SK-N-SH (cell line): Measurements from ENCODE around the gene GSS. TPM values are rescaled to one million over a fixed set of nuclear protein-coding genes. Genes with fewer than 3 reads are reported as not detected.
A peak's percentile ranks its signal among the peaks of the same experiment; 100 is the strongest.

Experiments used
- CTCF ChIA-PET: fragments of 300-600, 350-600 bp; formaldehyde crosslinking; extraction: SDS; loops from one replicate; lab custom pipeline; 2021; lab: Yijun Ruan, JAX
- POLR2A ChIA-PET: fragments of 350-600 bp; sonication (Branson Sonifier 250); formaldehyde crosslinking; extraction: SDS; loops from one replicate; lab custom pipeline; 2020; ENCODE audit warnings: antibody characterized with exemption, inconsistent platforms; lab: Yijun Ruan, JAX
- DNase-seq: peaks from one replicate; pipeline ENCODE4 v3.0.0; 2012
- H2AFZ ChIP-seq: fragments of 200-600 bp; sonication (generic); 2 replicates; pipeline ENCODE4 v1.8.1; 2016; ENCODE audit warnings: antibody characterized with exemption, mild to moderate bottlenecking, low read depth
- H3F3A ChIP-seq: fragments of 200-600 bp; sonication (generic); replicated peaks from 2 replicates; pipeline ENCODE3; 2016; ENCODE audit warnings: antibody characterized with exemption, mild to moderate bottlenecking; ENCODE audit not compliant: insufficient read depth
- H3K27ac ChIP-seq, 2 experiments: fragments of 200-500 bp in 1 of 2; fragments of 200-600 bp in 1 of 2; sonication (Bioruptor generic) in 1 of 2; sonication (generic), shearing (Covaris generic) in 1 of 2; 2 replicates each; pipeline versions ENCODE4 v1.5.1 to v1.6.1; 2014 to 2016; ENCODE audit warnings: low read depth in 2 of 2, inconsistent platforms in 1 of 2, low read length in 1 of 2, mild to moderate bottlenecking in 1 of 2, mixed read lengths in 1 of 2
- H3K27me3 ChIP-seq: fragments of 200-600 bp; sonication (generic), shearing (Covaris generic); 2 replicates; pipeline ENCODE4 v1.6.1; 2016; ENCODE audit warnings: mixed run types; ENCODE audit not compliant: insufficient read depth
- H3K36me3 ChIP-seq, 2 experiments: fragments of 200-500 bp in 1 of 2; fragments of 200-600 bp in 1 of 2; sonication (Bioruptor generic) in 1 of 2; sonication (generic) in 1 of 2; replicated peaks in 1 of 2; 2 replicates each; pipeline versions ENCODE3 to v1.5.1; 2014 to 2016; ENCODE audit warnings: low read length in 1 of 2, mild to moderate bottlenecking in 1 of 2; ENCODE audit not compliant: insufficient read depth in 2 of 2, control insufficient read depth in 1 of 2
- H3K4me1 ChIP-seq, 2 experiments: fragments of 200-500 bp in 1 of 2; fragments of 200-600 bp in 1 of 2; sonication (Bioruptor generic) in 1 of 2; sonication (generic), shearing (Covaris generic) in 1 of 2; 2 replicates each; pipeline versions ENCODE4 v1.5.1 to v1.6.1; 2014 to 2016; ENCODE audit warnings: low read depth in 1 of 2, low read length in 1 of 2, mixed run types in 1 of 2; ENCODE audit not compliant: insufficient read depth in 2 of 2, control insufficient read depth in 1 of 2
- H3K4me2 ChIP-seq: fragments of 200-600 bp; sonication (generic), shearing (Covaris generic); 2 replicates; pipeline ENCODE4 v1.6.1; 2017; ENCODE audit warnings: mixed run types
- H3K4me3 ChIP-seq, 2 experiments: fragments of 200-500 bp in 1 of 2; fragments of 200-600 bp in 1 of 2; sonication (Bioruptor generic) in 1 of 2; sonication (generic), shearing (Covaris generic) in 1 of 2; 2 replicates each; pipeline versions ENCODE4 v1.5.1 to v1.8.1; 2014 to 2016; ENCODE audit warnings: low read depth in 2 of 2, inconsistent platforms in 1 of 2, low read length in 1 of 2, mild to moderate bottlenecking in 1 of 2, mixed read lengths in 1 of 2, moderate library complexity in 1 of 2
- H3K79me2 ChIP-seq: fragments of 200-600 bp; sonication (generic); 2 replicates; pipeline ENCODE4 v1.8.1; 2017; ENCODE audit warnings: mild to moderate bottlenecking; ENCODE audit not compliant: insufficient read depth
- H3K9ac ChIP-seq: fragments of 200-600 bp; sonication (generic); 2 replicates; pipeline ENCODE4 v1.6.1; 2017; ENCODE audit warnings: mixed run types
- H3K9me2 ChIP-seq: fragments of 200-600 bp; sonication (generic); 2 replicates; pipeline ENCODE4 v1.6.1; 2017; ENCODE audit warnings: mixed run types
- H3K9me3 ChIP-seq: fragments of 200-600 bp; sonication (generic); 2 replicates; pipeline ENCODE4 v1.6.1; 2017; ENCODE audit warnings: mixed run types, mild to moderate bottlenecking, moderate library complexity
- H4K20me1 ChIP-seq: fragments of 200-600 bp; sonication (generic); 2 replicates; pipeline ENCODE4 v1.6.1; 2017; ENCODE audit warnings: mild to moderate bottlenecking, mixed run types; ENCODE audit not compliant: insufficient read depth
- CHD2 ChIP-seq: fragments of 150-350 bp; IDR thresholded peaks from 2 replicates; pipeline ENCODE4 v1.6.1; 2018; ENCODE audit warnings: low read length; ENCODE audit not compliant: partially characterized antibody
- EP300 ChIP-seq, 2 experiments: IDR thresholded peaks; 2 replicates each; pipeline versions ENCODE4 v1.4.0 to v1.6.1; 2012; ENCODE audit warnings: borderline replicate concordance in 1 of 2, low read depth in 1 of 2, low read length in 1 of 2
- EZH2phosphoT487 ChIP-seq: fragments of 200-600 bp; sonication (generic); IDR thresholded peaks from 2 replicates; pipeline ENCODE4 v1.6.1; 2017; ENCODE audit warnings: low read depth, mixed run types, mild to moderate bottlenecking, antibody characterized with exemption, moderate library complexity, borderline replicate concordance
- FOSL2 ChIP-seq: IDR thresholded peaks from 2 replicates; pipeline ENCODE4 v1.4.0; 2012; ENCODE audit warnings: low read depth, mild to moderate bottlenecking, moderate library complexity, borderline replicate concordance
- GABPA ChIP-seq: IDR thresholded peaks from 2 replicates; pipeline ENCODE4 v1.4.0; 2012; ENCODE audit warnings: low read depth, mild to moderate bottlenecking
- MXI1 ChIP-seq: IDR thresholded peaks from 2 replicates; pipeline ENCODE4 v1.6.1; 2012; ENCODE audit warnings: mild to moderate bottlenecking, low read depth, low read length, improper control_type of control experiment
- PBX3 ChIP-seq: IDR thresholded peaks from 2 replicates; pipeline ENCODE4; 2012
- POLR2AphosphoS5 ChIP-seq: IDR thresholded peaks from 2 replicates; pipeline ENCODE4 v1.6.1; 2012; ENCODE audit warnings: low read depth, low read length
- RAD21 ChIP-seq: IDR thresholded peaks from 2 replicates; pipeline ENCODE4 v1.6.1; 2012; ENCODE audit warnings: mild to moderate bottlenecking, low read length
- RFX5 ChIP-seq: IDR thresholded peaks from 2 replicates; pipeline ENCODE4 v1.6.1; 2012; ENCODE audit warnings: mild to moderate bottlenecking, improper control_type of control experiment, low read length
- SMC3 ChIP-seq: IDR thresholded peaks from 2 replicates; pipeline ENCODE4 v1.6.1; 2012; ENCODE audit warnings: low read depth, low read length, improper control_type of control experiment
- TCF12 ChIP-seq: IDR thresholded peaks from 2 replicates; pipeline ENCODE4 v1.4.0; 2012
- TEAD4 ChIP-seq: IDR thresholded peaks from 2 replicates; pipeline ENCODE4 v1.4.0; 2012; ENCODE audit warnings: mild to moderate bottlenecking, borderline replicate concordance; ENCODE audit not compliant: insufficient read depth
- USF1 ChIP-seq: IDR thresholded peaks from 2 replicates; pipeline ENCODE4 v1.4.0; 2012; ENCODE audit warnings: low read depth, borderline replicate concordance
- ZBTB33 ChIP-seq: IDR thresholded peaks from 2 replicates; pipeline ENCODE4 v1.4.0; 2012; ENCODE audit warnings: low read depth, borderline replicate concordance
- WGBS: methylation state at CpG from one replicate; pipeline ENCODE4 v1.1.6; 2017; ENCODE audit warnings: low lambda C conversion rate; 5-methylcytosine and 5-hydroxymethylcytosine counted together
- polyA plus RNA-seq, 3 experiments: library from polyadenylated mRNA; depleted of rRNA; stranded (reverse); fragments of >200 nt; gene quantifications; 2 replicates each; pipeline ENCODE4 v1.2.3, GENCODE V29; 2012
- TF ChIP-seq, protein P1 (sequence below): IDR thresholded peaks from 2 replicates; pipeline ENCODE4 v1.6.1; 2012; ENCODE audit warnings: mild to moderate bottlenecking, low read depth, low read length, moderate library complexity
- TF ChIP-seq, protein P2 (sequence below): fragments of 150-350 bp; IDR thresholded peaks from 2 replicates; pipeline ENCODE4 v1.6.1; 2017; ENCODE audit warnings: antibody characterized with exemption, low read length, low read depth, borderline replicate concordance

Gene GSS
- polyA plus RNA-seq, 1 of the 3 experiments (the other 2 are of a cell fraction): 95.6 TPM

- TF ChIP-seq ZBTB33 (no peak), TCF12 (no peak), MXI1 (no peak)
- TF ChIP-seq, all 33 proteins: peak for 0
Measured at GRCh38 chr20:34915131-34915530, 40.5 kb downstream of the GSS start (continued).

GRCh38 chr20:34907616-34908469 is 47.8 kb downstream of the GSS start:
- Histone ChIP-seq H2AFZ (0 out of 2 replicates have a peak overlapping the region, but pooled peaks have one; percentile 41), H3K4me1 (peaks cover 12 to 19% of the 10 kb centered on the region in 2 experiments), H3K4me2 (peak overlapping the region; percentile 33), H3K79me2 (peaks cover 7% of the 10 kb centered on the region; the same call in 1 of the 2 replicates), H3K9me3 (no peaks in the 10 kb centered on the region), H3K27me3 (no peaks in the 10 kb centered on the region), H3K9me2 (no peaks in the 10 kb centered on the region), H3K4me3 (no peak overlapping the region; a peak in 1 of 4 replicates), H3F3A (peaks cover 23% of the 10 kb centered on the region), H3K27ac (peak overlapping the region; percentile 87 to 88), H3K36me3 (no peaks in the 10 kb centered on the region), H3K9ac (peak overlapping the region; percentile 33; the same call in 1 of the 2 replicates), H4K20me1 (no peaks in the 10 kb centered on the region)
- CTCF ChIA-PET: interaction anchor here (2.2 kb wide), 1 partner anchor 35 kb away, joined by 6 read pairs; the partner anchor contains the start of gene GGT7
- peak; percentile 82 for DNase-seq
- POLR2A ChIA-PET: no interaction called here
- WGBS: 18% methylated on average over 7 of the region's 7 CpGs
- no peak for TF ChIP-seq RAD21
- TF ChIP-seq PBX3: no peak; the same call in 1 of the 2 replicates
- peak; percentile 64 for TF ChIP-seq CHD2
- peak; percentile 83 for TF ChIP-seq FOSL2
- TF ChIP-seq SMC3: no peak
- TF ChIP-seq TEAD4: peak; percentile 74
- TF ChIP-seq ZBTB33: 0 out of 2 replicates have a peak, but pooled peaks have one; percentile 23
- no peak for TF ChIP-seq RFX5
- TF ChIP-seq, protein P1, sequence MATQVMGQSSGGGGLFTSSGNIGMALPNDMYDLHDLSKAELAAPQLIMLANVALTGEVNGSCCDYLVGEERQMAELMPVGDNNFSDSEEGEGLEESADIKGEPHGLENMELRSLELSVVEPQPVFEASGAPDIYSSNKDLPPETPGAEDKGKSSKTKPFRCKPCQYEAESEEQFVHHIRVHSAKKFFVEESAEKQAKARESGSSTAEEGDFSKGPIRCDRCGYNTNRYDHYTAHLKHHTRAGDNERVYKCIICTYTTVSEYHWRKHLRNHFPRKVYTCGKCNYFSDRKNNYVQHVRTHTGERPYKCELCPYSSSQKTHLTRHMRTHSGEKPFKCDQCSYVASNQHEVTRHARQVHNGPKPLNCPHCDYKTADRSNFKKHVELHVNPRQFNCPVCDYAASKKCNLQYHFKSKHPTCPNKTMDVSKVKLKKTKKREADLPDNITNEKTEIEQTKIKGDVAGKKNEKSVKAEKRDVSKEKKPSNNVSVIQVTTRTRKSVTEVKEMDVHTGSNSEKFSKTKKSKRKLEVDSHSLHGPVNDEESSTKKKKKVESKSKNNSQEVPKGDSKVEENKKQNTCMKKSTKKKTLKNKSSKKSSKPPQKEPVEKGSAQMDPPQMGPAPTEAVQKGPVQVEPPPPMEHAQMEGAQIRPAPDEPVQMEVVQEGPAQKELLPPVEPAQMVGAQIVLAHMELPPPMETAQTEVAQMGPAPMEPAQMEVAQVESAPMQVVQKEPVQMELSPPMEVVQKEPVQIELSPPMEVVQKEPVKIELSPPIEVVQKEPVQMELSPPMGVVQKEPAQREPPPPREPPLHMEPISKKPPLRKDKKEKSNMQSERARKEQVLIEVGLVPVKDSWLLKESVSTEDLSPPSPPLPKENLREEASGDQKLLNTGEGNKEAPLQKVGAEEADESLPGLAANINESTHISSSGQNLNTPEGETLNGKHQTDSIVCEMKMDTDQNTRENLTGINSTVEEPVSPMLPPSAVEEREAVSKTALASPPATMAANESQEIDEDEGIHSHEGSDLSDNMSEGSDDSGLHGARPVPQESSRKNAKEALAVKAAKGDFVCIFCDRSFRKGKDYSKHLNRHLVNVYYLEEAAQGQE: peak; percentile 71; the same call in 1 of the 2 replicates
- TF ChIP-seq, protein P2, sequence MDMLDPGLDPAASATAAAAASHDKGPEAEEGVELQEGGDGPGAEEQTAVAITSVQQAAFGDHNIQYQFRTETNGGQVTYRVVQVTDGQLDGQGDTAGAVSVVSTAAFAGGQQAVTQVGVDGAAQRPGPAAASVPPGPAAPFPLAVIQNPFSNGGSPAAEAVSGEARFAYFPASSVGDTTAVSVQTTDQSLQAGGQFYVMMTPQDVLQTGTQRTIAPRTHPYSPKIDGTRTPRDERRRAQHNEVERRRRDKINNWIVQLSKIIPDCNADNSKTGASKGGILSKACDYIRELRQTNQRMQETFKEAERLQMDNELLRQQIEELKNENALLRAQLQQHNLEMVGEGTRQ: no peak
- TF ChIP-seq GABPA: no peak
- TF ChIP-seq TCF12: peak; percentile 84
- TF ChIP-seq POLR2AphosphoS5: no peak
- no peak for TF ChIP-seq EZH2phosphoT487
- peak in 1 of 2 experiments; percentile 79; a peak in 2 of 4 replicates for TF ChIP-seq EP300 (IDR thresholded peaks at IDR 0.05; ENCODE audit: borderline replicate concordance in 1 of 2, low read depth in 1 of 2, low read length in 1 of 2)
- no peak for TF ChIP-seq USF1
